HG03064 (cell line): ENCODE results near the gene HLA-DQA2.
"Not testable (repeated sequence)": the region's sequence is repeated elsewhere in the genome, so short reads cannot be mapped to it uniquely, and the experiment has no call there.

Experiments
- ATAC-seq: cut with Tn5 transposase; IDR thresholded peaks from one replicate; pipeline ENCODE4 v1.9.1; 2021; ENCODE audit warnings: low read depth; ENCODE audit not compliant: unreplicated experiment

Gene HLA-DQA2

DNA sequence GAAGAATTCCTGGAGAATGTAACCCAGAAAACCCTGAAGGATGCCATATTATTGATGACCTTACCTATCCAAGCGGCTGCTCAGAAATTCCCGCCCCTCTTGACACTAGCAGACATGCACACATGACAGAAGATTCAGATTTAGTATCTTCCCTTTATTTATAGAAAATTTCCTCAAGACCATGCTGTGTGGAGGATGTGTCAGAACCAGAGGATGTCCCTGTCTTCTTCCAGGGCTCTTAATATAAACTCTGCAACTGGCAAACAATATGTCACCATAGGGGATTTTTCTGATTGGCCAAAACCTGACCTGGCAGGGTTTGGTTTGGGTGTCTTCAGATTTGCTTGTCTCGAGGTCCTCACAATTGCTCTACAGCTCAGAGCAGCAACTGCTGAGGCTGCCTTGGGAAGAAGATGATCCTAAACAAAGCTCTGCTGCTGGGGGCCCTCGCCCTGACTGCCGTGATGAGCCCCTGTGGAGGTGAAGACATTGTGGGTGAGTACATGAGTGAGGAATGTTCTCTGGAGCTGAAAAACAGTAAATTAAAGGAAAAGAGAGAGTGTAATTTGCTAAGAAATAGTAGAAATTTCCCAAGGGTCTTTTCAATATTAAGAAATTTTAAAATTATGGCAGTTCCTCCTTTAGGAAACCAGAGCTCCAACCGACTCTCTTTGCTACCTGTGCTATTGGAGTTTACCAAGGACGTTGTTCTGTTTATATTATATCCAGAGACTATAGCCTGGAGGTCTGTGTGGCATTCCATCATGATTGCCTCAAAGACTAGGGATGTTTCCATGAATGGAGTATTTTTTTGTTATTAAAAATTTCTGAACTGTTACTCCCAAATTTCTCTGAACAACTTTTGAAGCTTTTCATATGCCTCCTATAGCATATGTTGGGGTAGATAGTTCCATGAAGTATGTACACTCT, at the start of gene HLA-DQA2:
TSS of gene HLA-DQA2 (plus strand) at position 361 of the 930 bp plus-strand sequence. CDS start at position 414, 53 bp downstream.
- no peak for ATAC-seq

GRCh38 chr6:32692019-32692418, 49.2 kb upstream of the HLA-DQA2 start:
- no peak for ATAC-seq

DNA sequence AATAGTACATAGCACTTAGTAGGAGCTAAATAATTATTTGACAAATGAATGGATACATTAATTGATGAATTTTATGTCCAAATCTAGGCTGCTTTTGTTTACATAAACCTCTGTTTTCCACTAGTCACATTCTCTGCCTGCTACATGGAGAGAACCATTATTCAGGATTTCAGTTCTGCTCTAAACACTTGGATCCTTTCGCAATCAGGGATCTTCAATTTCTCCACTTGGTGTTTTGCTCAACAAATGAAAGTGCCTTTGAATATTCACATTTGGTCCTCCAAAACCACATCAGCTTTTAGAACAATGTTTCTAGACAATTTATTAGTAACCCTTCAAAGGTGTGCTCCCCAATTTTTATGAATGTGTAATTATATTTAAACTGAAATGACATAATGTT, 44.2 kb upstream of the HLA-DQA2 start:
- ATAC-seq, result no peak

DNA sequence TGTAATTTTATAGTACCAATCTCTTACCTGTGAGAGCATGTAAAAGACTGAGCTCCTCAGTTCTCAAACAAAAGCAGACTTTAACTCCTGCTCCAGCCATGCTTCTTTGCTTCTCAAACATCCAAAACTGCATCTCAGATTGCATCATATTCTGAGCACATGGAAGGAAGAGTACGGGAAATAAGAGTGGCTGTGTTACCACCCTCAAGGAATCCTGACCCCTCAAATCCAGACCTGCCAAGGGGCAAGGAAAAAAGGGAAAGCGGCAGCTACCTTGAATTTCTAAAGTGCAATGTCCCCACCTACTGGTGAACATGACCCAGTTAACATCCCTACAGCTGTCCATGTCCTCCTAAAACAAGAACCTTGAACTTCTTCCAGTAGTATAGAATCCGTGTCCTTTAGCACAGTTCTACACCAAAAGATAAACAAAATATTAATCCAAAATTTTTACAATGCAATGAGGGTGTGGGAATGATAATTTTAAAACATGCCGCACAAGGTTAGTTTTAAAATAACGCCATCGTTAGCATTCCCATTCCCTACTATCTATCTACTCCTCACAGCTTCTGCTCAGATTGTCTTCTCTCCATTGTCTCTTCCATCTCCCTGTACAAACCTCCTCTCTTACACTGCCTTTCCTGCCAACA, 40.7 kb upstream of the HLA-DQA2 start:
- ATAC-seq, result no peak

DNA sequence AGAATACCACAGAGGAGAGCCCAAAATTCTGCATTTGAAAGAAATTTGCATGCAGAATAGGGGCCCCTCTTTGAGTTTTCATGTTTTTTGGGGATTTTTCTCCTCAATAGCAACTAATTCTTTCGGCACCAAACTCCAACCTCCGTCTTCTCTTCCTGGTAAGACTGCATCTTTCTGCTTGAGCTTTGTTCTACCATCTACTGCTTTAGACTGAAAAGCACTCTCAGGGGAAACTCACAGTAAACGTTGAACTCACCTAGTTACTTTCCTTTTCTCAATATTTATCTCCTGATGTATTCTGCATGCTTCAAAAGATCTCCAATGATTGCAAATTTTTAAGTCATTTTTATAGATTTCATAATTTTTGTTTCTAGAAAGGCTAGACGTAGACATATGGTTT, 37.8 kb upstream of the HLA-DQA2 start:
- ATAC-seq, result no peak

- not testable (repeated sequence) for ATAC-seq
These were observed 36.0 kb upstream of the HLA-DQA2 start for GRCh38 chr6:32705164-32705563.

DNA sequence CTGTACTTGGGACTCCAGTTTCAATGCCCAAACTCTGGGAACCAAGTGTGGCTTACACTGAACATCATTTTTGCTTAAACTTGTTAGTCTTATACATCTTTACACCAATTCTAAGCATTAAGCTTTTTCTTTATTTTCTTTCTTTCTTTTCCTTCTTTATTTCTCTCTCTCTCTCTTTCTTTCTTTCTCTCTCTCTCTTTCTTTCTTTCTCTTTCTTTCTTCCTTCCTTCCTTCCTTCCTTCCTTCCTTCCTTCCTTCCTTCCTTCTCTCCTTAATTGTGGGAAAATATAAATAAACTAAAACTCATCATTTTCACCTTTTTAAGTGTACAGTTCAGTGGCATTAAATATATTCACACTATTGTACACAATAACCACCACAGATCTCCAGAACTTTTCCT, 31.6 kb upstream of the HLA-DQA2 start:
- ATAC-seq, result no peak

- ATAC-seq, result no peak
These were observed 27.9 kb upstream of the HLA-DQA2 start for GRCh38 chr6:32713241-32713640.

- no peak for ATAC-seq
These were observed 24.8 kb upstream of the HLA-DQA2 start for GRCh38 chr6:32716396-32716795.

DNA sequence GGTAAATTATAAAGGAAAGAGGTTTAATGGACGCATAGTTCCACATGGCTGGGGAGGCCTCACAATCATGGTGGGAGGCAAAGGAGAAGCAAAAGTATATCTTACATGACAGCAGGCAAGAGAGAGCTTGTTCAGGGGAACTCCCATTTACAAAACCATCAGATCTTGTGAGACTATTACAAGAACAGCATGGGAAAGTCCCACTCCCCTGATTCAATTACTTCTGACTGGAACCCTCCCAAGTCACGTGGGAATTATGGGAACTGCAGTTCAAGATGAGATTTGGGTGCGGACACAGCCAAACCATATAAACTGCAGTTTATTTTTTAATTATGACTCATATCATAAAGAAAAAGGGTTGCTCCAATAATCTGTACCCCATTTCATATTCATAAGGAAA, 22.3 kb upstream of the HLA-DQA2 start:
- ATAC-seq, result no peak

DNA sequence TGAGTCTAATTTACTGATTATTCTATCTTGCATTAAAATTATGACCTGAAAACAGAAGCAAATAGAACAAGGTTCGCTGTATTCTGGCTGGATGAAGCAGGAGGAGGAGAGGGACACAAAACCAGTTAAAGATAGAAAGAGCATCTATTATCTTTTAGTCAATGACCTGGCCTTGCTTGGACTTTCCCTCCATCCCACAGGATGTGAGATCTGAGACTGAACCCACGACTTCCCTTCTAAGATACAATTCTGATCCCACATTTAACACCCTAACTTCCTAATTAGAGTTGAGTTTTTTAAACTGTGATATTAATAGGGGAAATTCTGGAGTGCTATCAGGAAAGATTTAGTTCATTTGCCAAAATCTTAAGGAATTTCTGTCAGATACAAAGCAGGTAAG, 3.1 kb upstream of the HLA-DQA2 start:
- ATAC-seq, result no peak

- ATAC-seq, result no peak
These were observed 1.2 kb downstream of the HLA-DQA2 start for GRCh38 chr6:32742374-32742773.

DNA sequence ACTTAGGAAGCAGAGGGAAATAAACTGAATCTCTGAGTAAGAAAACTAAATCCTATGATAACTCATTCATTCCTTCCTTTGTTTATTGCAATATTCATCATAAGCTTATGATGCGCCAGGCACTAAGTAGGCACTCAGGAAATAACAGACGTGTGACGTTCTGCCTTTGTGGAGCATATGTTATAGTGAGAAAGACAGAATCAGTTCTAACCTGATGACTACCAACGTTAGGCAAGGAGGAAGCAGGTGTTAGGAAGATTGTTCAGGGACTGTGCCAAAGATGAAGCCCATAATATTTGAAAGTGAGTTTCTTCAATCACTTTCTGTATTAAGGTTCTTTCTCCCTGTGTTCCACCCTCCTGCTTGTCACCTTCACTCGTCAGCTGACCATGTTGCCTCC, 3.6 kb downstream of the HLA-DQA2 start:
- ATAC-seq, result no peak

DNA sequence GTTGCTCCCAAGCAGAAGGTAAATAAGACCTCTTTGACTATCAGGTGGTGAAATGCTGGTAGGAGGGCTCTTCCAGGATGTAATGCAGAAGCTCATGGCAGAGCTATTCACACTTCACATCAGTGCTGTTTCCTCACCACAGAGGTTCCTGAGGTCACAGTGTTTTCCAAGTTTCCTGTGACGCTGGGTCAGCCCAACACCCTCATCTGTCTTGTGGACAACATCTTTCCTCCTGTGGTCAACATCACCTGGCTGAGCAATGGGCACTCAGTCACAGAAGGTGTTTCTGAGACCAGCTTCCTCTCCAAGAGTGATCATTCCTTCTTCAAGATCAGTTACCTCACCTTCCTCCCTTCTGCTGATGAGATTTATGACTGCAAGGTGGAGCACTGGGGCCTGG, 4.5 kb downstream of the HLA-DQA2 start:
- ATAC-seq, result not testable (repeated sequence)

DNA sequence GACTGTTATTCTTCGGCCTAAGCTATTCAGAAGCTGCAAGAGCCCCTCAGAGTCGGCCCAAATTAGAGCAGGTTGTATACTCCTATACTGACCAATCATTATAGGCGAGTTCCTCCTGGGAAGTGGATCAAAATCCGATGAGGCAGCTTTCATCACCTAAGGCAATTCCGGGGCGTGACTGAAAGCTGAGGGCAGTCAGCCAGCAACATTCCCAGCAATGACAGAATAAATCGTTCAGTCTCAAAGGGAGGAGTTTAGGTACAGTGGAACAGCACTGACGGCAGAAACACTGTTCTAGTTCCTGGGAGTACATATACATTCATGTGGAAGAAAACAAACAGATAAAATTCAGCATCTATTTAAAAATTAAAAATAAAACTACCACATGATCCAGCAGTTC, 11.4 kb downstream of the HLA-DQA2 start:
- ATAC-seq, result no peak

GRCh38 chr6:32759669-32760068, 18.5 kb downstream of the HLA-DQA2 start:
- no peak for ATAC-seq

DNA sequence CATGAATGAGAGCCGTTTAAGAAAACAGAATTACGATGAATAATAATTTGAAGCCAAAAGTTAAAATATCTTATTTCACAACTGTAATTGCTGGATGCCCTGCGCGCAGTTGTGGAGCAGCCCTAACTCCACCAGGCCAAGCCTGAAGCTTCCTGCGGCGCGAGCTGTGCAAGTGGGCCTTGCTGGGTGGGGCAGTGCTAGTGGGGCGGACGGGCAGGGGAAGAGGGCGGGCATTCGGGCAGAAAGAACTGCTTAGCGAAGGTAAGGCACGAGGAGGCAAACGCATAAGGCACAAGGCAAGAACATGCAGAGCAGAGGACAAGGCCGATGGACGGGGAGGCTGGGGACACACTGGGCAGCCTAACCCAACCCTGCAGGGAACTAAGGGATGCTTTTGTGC, 19.9 kb downstream of the HLA-DQA2 start:
- no peak for ATAC-seq

DNA sequence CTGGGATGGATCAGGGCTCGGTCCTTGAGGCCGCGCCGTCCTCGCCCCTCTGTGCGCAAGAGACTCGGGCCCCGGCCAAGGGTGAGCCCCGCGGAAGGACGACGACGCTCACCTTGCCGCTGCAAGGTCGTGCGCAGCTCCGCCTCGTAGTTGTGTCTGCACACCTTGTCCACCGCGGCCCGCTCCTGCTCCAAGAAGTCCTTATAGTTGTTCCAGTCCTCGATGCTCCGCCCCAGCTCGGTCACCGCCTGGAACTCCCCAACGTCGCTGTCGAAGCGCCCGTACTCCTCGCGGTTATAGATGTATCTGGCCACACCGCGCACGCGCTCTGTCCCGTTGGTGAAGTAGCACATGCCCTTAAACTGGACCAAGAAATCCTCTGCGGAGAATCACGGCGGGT, 20.4 kb downstream of the HLA-DQA2 start:
- ATAC-seq, result no peak

GRCh38 chr6:32763421-32763820, 22.2 kb downstream of the HLA-DQA2 start, which contains the start of gene HLA-DQB2:
Gene HLA-DQB2 (minus strand): TSS chr6:32763532. CDS start chr6:32763470, 62 bp downstream.
- no peak for ATAC-seq

DNA sequence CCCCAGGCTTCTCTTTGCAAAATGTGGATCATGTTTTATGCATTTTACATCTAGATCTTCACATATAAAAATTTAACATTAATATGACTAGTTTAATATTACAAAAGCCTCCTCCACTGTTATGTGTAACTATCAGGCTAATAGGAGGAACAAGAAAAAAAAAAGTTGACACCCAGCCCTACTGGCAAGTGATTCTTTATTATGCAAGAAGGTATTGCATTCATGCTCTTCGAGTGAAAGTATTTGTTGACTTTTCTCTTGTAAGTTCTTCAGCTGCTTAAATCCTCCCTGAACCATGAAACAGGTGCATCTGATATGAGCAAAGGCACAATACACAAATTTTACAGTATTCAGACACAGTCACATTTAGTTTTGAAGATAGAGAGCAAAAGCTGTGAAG, 22.9 kb downstream of the HLA-DQA2 start:
- no peak for ATAC-seq

DNA sequence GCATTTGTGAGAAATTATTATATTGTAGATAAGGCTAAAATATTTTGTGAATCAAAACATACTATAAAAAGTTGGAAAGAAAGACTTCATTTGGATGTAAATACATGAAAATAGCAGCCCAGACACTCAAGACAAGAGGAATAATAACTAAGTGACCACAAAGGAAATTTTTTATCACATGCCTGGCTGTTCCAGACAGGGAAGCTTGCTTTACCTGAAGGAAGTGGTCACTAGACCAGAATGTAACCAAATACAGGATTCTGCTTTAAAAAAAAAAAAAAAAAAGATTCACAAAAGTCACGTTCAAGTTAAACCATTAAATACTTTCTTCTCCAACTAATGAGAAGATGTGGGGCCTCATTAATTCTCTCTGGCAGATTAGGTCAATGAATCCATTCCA, 31.5 kb downstream of the HLA-DQA2 start:
- no peak for ATAC-seq

- no peak for ATAC-seq
These were observed 33.2 kb downstream of the HLA-DQA2 start for GRCh38 chr6:32774426-32774825.
